ENCODE data around the gene SAMD7. TPM values are rescaled to one million over a fixed set of nuclear protein-coding genes. Genes with fewer than 3 reads are reported as not detected.

SAMD7 gene
- total RNA-seq, 2 donors from 2014 or later, result not detected

- DNase-seq, result no peak
- peaks cover 6% of the 10 kb centered on the region for H3K36me3 Mint-ChIP-seq (ENCODE audit: low read depth)
- no peak for ATAC-seq
- no peak overlapping the region for H3K4me3 Mint-ChIP-seq
- no peak overlapping the region for H3K27ac Mint-ChIP-seq
- H3K27me3 Mint-ChIP-seq, result peaks cover 45% of the 10 kb centered on the region
- H3K9me3 ChIP-seq (ENCODE audit: control insufficient read depth, low read length, poor library complexity, severe bottlenecking), result no peaks in the 10 kb centered on the region
- H3K4me1 Mint-ChIP-seq, result peaks cover 2% of the 10 kb centered on the region
Observed at GRCh38 chr3:169930843-169931242, 19.5 kb downstream of the SAMD7 start.

- Mint-ChIP-seq H3K4me1 (peaks cover 2% of the 10 kb centered on the region), H3K27ac (no peak overlapping the region), H3K36me3 (ENCODE audit: low read depth) (peaks cover 4% of the 10 kb centered on the region), H3K4me3 (no peak overlapping the region), H3K27me3 (peaks cover 39% of the 10 kb centered on the region)
- DNase-seq (no peak), ATAC-seq (peak; percentile 80)
- H3K9me3 ChIP-seq (ENCODE audit: control insufficient read depth, low read length, poor library complexity, severe bottlenecking), result no peaks in the 10 kb centered on the region
Observed at GRCh38 chr3:169931747-169932520, 20.6 kb downstream of the SAMD7 start.

GRCh38 chr3:169939320-169939719, 27.9 kb downstream of the SAMD7 start:
- Mint-ChIP-seq H3K4me3 (no peak overlapping the region), H3K27me3 (peaks cover 40% of the 10 kb centered on the region), H3K27ac (no peak overlapping the region), H3K4me1 (peaks cover 2% of the 10 kb centered on the region), H3K36me3 (ENCODE audit: low read depth) (peaks cover 4% of the 10 kb centered on the region)
- DNase-seq (no peak), ATAC-seq (no peak)
- H3K9me3 ChIP-seq (ENCODE audit: control insufficient read depth, low read length, poor library complexity, severe bottlenecking), result no peaks in the 10 kb centered on the region

GRCh38 chr3:169939751-169940150, 28.4 kb downstream of the SAMD7 start:
- no peak for DNase-seq
- peaks cover 2% of the 10 kb centered on the region for H3K4me1 Mint-ChIP-seq

GRCh38 chr3:169940470-169941181, 29.3 kb downstream of the SAMD7 start:
- no peak overlapping the region for H3K4me3 Mint-ChIP-seq
- no peaks in the 10 kb centered on the region for H3K36me3 Mint-ChIP-seq (ENCODE audit: low read depth)
- H3K4me1 Mint-ChIP-seq, result peaks cover 3% of the 10 kb centered on the region
- no peaks in the 10 kb centered on the region for H3K9me3 ChIP-seq (ENCODE audit: control insufficient read depth, low read length, poor library complexity, severe bottlenecking)
- no peak overlapping the region for H3K27ac Mint-ChIP-seq
- peak; percentile 53 for ATAC-seq
- no peak for DNase-seq
- H3K27me3 Mint-ChIP-seq, result peaks cover 31% of the 10 kb centered on the region

More at GRCh38 chr3:169939751-169940150, 28.4 kb downstream of the SAMD7 start:
- Mint-ChIP-seq H3K36me3 (ENCODE audit: low read depth) (peaks cover 2% of the 10 kb centered on the region), H3K27me3 (peaks cover 36% of the 10 kb centered on the region), H3K27ac (no peak overlapping the region), H3K4me3 (no peak overlapping the region)
- no peaks in the 10 kb centered on the region for H3K9me3 ChIP-seq (ENCODE audit: control insufficient read depth, low read length, poor library complexity, severe bottlenecking)
- ATAC-seq, result no peak

- Mint-ChIP-seq H3K4me1 (peaks cover 5% of the 10 kb centered on the region), H3K36me3 (ENCODE audit: low read depth) (no peaks in the 10 kb centered on the region), H3K4me3 (no peak overlapping the region), H3K27me3 (peaks cover 22% of the 10 kb centered on the region), H3K27ac (peak overlapping the region; percentile 19)
- ATAC-seq, result peak; percentile 85
- no peaks in the 10 kb centered on the region for H3K9me3 ChIP-seq (ENCODE audit: control insufficient read depth, low read length, poor library complexity, severe bottlenecking)
- no peak for DNase-seq
Observed at GRCh38 chr3:169945313-169945712, 33.9 kb downstream of the SAMD7 start.

GRCh38 chr3:169946336-169946735, 35.0 kb downstream of the SAMD7 start:
- ATAC-seq, result no peak
- no peak for DNase-seq
- H3K4me3 Mint-ChIP-seq, result no peak overlapping the region
- no peaks in the 10 kb centered on the region for H3K36me3 Mint-ChIP-seq (ENCODE audit: low read depth)
- peaks cover 22% of the 10 kb centered on the region for H3K27me3 Mint-ChIP-seq
- peaks cover 5% of the 10 kb centered on the region for H3K4me1 Mint-ChIP-seq
- peak overlapping the region; percentile 24 for H3K27ac Mint-ChIP-seq
- H3K9me3 ChIP-seq (ENCODE audit: control insufficient read depth, low read length, poor library complexity, severe bottlenecking), result no peaks in the 10 kb centered on the region

- peaks cover 3% of the 10 kb centered on the region for H3K36me3 Mint-ChIP-seq (ENCODE audit: low read depth)
- no peak overlapping the region for H3K4me3 Mint-ChIP-seq
- ATAC-seq, result no peak
- H3K9me3 ChIP-seq (ENCODE audit: control insufficient read depth, low read length, poor library complexity, severe bottlenecking), result no peaks in the 10 kb centered on the region
- peaks cover 7% of the 10 kb centered on the region for H3K4me1 Mint-ChIP-seq
- H3K27ac Mint-ChIP-seq, result no peak overlapping the region
- peaks cover 23% of the 10 kb centered on the region for H3K27me3 Mint-ChIP-seq
- no peak for DNase-seq
Observed at GRCh38 chr3:169948559-169949448, 37.4 kb downstream of the SAMD7 start.

- Mint-ChIP-seq H3K27ac (no peak overlapping the region), H3K36me3 (ENCODE audit: low read depth) (peaks cover 3% of the 10 kb centered on the region), H3K4me1 (peaks cover 5% of the 10 kb centered on the region), H3K27me3 (peaks cover 33% of the 10 kb centered on the region), H3K4me3 (no peak overlapping the region)
- H3K9me3 ChIP-seq (ENCODE audit: control insufficient read depth, low read length, poor library complexity, severe bottlenecking), result no peaks in the 10 kb centered on the region
- ATAC-seq (no peak), DNase-seq (no peak)
Observed at GRCh38 chr3:169952045-169952444, 40.7 kb downstream of the SAMD7 start.

- no peak for ATAC-seq
- H3K27ac Mint-ChIP-seq, result no peak overlapping the region
- peaks cover 3% of the 10 kb centered on the region for H3K36me3 Mint-ChIP-seq (ENCODE audit: low read depth)
- peaks cover 4% of the 10 kb centered on the region for H3K4me1 Mint-ChIP-seq
- no peak for DNase-seq
- no peaks in the 10 kb centered on the region for H3K9me3 ChIP-seq (ENCODE audit: control insufficient read depth, low read length, poor library complexity, severe bottlenecking)
- peaks cover 22% of the 10 kb centered on the region for H3K27me3 Mint-ChIP-seq
- H3K4me3 Mint-ChIP-seq, result no peak overlapping the region
Observed at GRCh38 chr3:169953462-169954141, 42.2 kb downstream of the SAMD7 start.

- no peak overlapping the region for H3K4me3 Mint-ChIP-seq
- H3K9me3 ChIP-seq (ENCODE audit: control insufficient read depth, low read length, poor library complexity, severe bottlenecking), result no peaks in the 10 kb centered on the region
- H3K27me3 Mint-ChIP-seq, result peaks cover 25% of the 10 kb centered on the region
- peaks cover 4% of the 10 kb centered on the region for H3K4me1 Mint-ChIP-seq
- no peak for DNase-seq
- H3K36me3 Mint-ChIP-seq (ENCODE audit: low read depth), result peaks cover 3% of the 10 kb centered on the region
- no peak overlapping the region for H3K27ac Mint-ChIP-seq
- ATAC-seq, result no peak
Observed at GRCh38 chr3:169954142-169954756, 42.9 kb downstream of the SAMD7 start.

GRCh38 chr3:169955406-169955805, 44.0 kb downstream of the SAMD7 start:
- DNase-seq (no peak), ATAC-seq (no peak)
- Mint-ChIP-seq H3K36me3 (ENCODE audit: low read depth) (peaks cover 3% of the 10 kb centered on the region), H3K27me3 (peaks cover 28% of the 10 kb centered on the region), H3K4me1 (peaks cover 5% of the 10 kb centered on the region), H3K27ac (no peak overlapping the region), H3K4me3 (no peak overlapping the region)
- no peaks in the 10 kb centered on the region for H3K9me3 ChIP-seq (ENCODE audit: control insufficient read depth, low read length, poor library complexity, severe bottlenecking)
